NCI-H1092 treated with DMSO at 0.1 percent for 48 hours (cell line): ENCODE data around the gene RFX4.
A peak's percentile ranks its signal among the peaks of the same experiment; 100 is the strongest.

Experiments used
- DNase-seq: peaks from one replicate; lab custom pipeline; 2025; lab: John Stamatoyannopoulos, UW

RFX4 gene

GRCh38 chr12:106647793-106648514, 65.2 kb downstream of the RFX4 start:
- no peak for DNase-seq

GRCh38 chr12:106648736-106649135, 65.9 kb downstream of the RFX4 start:
- DNase-seq = no peak

- DNase-seq = no peak
Measured at GRCh38 chr12:106651552-106651951, 68.7 kb downstream of the RFX4 start.

- no peak for DNase-seq
Measured at GRCh38 chr12:106652510-106653015, 69.8 kb downstream of the RFX4 start.

GRCh38 chr12:106655577-106655976, 72.8 kb downstream of the RFX4 start:
- no peak for DNase-seq

GRCh38 chr12:106657488-106657887, 74.7 kb downstream of the RFX4 start:
- no peak for DNase-seq

- no peak for DNase-seq
Measured at GRCh38 chr12:106663385-106663784, 80.6 kb downstream of the RFX4 start.

GRCh38 chr12:106669216-106669615, 86.4 kb downstream of the RFX4 start:
- no peak for DNase-seq

GRCh38 chr12:106670131-106670530, 87.3 kb downstream of the RFX4 start:
- no peak for DNase-seq

GRCh38 chr12:106671840-106672239, 89.0 kb downstream of the RFX4 start:
- DNase-seq = no peak

- no peak for DNase-seq
Measured at GRCh38 chr12:106672314-106673025, 89.7 kb downstream of the RFX4 start.

- DNase-seq = peak; percentile 34
Measured at GRCh38 chr12:106673141-106673540, 90.3 kb downstream of the RFX4 start.

GRCh38 chr12:106675651-106676435, 93.0 kb downstream of the RFX4 start:
- no peak for DNase-seq

GRCh38 chr12:106679574-106679973, 96.8 kb downstream of the RFX4 start:
- no peak for DNase-seq

- no peak for DNase-seq
Measured at GRCh38 chr12:106680280-106680679, 97.5 kb downstream of the RFX4 start.

- DNase-seq = no peak
Measured at GRCh38 chr12:106681210-106681609, 98.4 kb downstream of the RFX4 start.

- no peak for DNase-seq
Measured at GRCh38 chr12:106682594-106683234, 99.9 kb downstream of the RFX4 start.

GRCh38 chr12:106684497-106684896, 101.7 kb downstream of the RFX4 start:
- DNase-seq = no peak

GRCh38 chr12:106685381-106685780, 102.6 kb downstream of the RFX4 start:
- no peak for DNase-seq

- no peak for DNase-seq
Measured at GRCh38 chr12:106687672-106688071, 104.9 kb downstream of the RFX4 start.

- no peak for DNase-seq
Measured at GRCh38 chr12:106690569-106691305, 107.9 kb downstream of the RFX4 start.
